Endothelial cell of hepatic sinusoid (primary cell): Measurements from ENCODE around the gene INTS6.

Experiments used
- in situ Hi-C: cut with HindIII; loops from 2 replicates; pipeline ENCODE4 v1.10.0; 2017; ENCODE audit warnings: low sequenced_read_pairs

INTS6 gene

DNA sequence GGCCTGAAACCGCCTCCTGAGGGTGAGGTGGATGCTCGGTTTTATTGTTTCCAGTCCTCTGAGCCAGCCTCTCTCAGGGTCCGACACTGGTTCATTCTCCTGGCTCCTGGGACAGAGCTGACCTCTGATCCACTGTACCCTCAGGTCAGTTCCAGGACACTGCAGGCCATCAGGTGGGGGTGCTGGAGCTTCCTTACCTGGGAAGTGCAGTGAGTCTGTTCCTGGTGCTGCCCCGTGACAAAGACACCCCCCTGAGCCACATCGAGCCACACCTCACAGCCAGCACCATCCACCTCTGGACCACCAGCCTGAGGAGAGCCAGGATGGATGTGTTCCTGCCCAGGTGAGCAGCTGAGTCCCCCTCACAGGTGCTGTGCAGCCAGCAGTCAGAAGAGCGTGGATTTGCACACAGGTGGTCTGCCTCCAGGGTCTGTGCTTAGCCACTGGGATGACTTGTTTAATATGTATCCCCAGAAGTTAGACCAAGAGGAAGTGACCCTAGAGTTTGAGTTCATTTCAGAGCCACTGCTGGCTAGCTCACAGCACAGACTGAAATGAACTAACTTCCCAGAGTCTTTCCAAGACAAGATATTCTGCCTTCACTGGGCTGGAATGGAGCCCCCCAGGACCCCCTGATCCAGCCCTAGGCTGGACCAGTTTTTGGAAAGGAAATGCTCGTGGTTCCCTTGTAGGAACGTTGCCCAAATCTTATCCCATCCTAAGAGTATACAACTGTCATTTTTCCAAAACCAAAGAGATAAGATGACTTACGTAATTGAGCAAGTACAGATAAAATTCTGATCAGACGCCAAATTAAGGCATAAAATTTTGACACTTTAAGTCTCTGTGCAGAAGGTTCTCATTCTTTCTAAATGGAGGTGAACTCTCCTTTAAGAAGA lies 104.5 kb downstream of the INTS6 start:
- in situ Hi-C loops: no loop called here

- in situ Hi-C loops: no loop called here
Measured at GRCh38 chr13:51347099-51347498, 105.7 kb downstream of the INTS6 start.

- in situ Hi-C loops: no loop called here
Measured at GRCh38 chr13:51346397-51346796, 106.4 kb downstream of the INTS6 start.

GRCh38 chr13:51343475-51343874 lies 109.4 kb downstream of the INTS6 start:
- in situ Hi-C loops: no loop called here

DNA sequence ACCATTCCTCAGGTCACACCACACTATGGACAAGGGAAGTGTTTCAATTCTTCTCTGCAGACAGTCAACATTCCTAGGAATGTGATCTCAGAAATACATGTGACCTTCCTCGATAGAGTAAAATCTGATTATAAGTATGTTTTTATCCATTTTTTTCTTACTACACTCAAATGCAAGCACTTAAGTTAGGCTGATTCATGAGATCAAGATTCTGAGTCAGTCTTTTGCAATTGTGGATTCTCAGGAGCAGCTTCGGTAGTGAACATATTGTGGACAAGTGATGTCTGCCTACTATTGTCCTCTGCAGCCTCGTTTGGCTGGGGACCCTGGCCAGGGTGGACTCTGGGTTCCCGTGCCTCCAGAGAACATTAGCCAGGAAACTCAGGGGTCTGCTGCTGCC lies 110.1 kb downstream of the INTS6 start:
- in situ Hi-C loops: no loop called here

- in situ Hi-C loops: no loop called here
Measured at GRCh38 chr13:51341791-51342190, 111.0 kb downstream of the INTS6 start.

DNA sequence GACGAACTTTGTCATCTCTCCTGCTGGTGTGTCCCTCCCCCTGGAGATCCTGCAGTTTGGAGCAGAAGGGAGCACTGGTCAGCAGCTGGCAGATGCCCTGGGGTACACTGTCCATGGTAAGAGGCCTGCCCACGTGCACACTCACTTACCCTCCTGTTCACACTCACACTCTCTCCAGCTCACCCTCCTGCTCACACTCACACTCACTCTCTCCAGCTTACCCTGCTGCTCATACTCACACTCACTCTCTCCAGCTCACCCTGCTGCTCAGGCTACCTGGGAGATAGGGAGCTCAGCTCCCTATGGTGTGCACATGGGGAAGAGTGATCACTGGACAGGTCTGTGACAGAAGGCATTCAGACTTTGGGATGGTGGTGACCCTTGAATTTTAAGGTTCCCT lies 111.6 kb downstream of the INTS6 start:
- in situ Hi-C loops: no loop called here

- in situ Hi-C loops: no loop called here
Measured at GRCh38 chr13:51339952-51340732, 112.7 kb downstream of the INTS6 start.

DNA sequence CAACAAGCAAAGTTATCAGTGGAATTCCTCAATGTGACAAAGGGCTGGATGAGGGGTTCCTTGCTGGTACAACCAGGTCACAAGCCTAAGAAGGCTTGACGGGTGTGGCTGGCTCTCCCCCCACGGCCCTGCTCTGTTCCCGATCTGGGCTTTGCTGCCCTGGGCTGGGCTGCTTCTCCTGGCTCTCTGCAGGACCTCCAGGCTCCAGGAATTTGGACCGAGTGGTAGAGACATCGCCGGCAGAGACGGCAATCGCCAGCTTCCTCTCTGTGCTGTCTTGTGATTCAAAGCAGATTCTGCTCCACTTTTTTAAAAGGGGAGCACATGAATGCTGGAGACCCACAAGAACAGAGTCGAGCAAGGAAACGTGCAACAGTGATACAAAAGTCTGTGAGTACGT lies 113.5 kb downstream of the INTS6 start, which contains the start of gene SERPINE3:
TSS of gene SERPINE3 (plus strand) at position 338 of the 400 bp plus-strand sequence. CDS start 1,401 bp downstream, outside the sequence.
- in situ Hi-C loops: no loop called here

- in situ Hi-C loops: no loop called here
Measured at GRCh38 chr13:51336746-51337145, 116.1 kb downstream of the INTS6 start.

DNA sequence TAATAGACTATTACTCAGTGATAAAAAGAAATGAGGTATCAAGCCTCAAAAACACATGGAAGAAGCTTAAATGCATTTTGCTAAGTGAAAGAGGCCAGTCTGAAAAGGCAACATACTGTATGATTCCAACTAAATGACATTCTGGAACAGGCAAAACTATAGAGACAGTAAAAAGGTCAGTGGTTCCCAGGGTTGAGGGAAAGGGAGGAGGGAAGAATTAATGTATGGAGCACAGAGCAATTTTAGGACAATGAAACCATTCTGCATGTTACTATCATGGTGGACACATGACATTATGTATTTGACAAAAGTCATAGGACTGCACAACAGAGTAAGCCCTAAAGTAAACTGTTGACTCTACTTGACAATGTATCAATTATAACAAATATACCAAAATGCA lies 119.0 kb downstream of the INTS6 start:
- in situ Hi-C loops: no loop called here

- in situ Hi-C loops: no loop called here
Measured at GRCh38 chr13:51333421-51333820, 119.4 kb downstream of the INTS6 start.

DNA sequence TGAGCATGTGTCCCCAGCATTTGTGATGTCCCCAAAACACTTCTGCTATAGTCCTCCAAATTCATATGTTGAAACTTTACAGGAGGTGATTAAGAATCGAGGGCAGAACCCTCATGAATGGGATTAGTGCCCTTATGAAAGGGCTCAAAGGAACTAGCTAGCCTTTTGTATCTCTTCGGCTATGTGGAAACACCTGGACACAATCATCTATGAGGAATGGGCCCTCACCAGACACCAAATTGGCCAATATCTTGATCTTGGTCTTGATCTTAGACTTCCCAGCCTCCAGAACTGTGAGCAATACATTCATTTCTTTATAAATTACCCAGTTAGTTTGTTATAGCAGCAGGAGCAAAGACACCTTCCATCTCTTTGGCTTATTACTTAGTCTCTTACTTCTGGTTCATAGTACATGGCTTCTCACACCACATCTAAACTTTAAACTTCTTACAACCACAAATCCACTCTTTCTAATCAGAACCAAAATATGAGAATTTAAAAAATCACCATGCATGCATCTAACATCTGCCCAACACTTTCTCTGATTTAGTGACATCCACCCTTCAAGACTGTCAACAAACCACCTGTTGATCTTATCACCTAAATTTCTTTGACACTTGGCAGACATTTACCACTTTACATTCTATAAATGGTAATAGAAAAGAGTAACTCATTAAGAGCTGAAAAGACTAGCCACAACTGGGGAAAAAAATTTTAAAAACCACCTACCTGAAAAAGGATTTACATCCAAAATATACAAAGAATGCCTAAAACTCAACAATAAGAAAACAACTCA lies 120.1 kb downstream of the INTS6 start:
- in situ Hi-C loops: no loop called here

DNA sequence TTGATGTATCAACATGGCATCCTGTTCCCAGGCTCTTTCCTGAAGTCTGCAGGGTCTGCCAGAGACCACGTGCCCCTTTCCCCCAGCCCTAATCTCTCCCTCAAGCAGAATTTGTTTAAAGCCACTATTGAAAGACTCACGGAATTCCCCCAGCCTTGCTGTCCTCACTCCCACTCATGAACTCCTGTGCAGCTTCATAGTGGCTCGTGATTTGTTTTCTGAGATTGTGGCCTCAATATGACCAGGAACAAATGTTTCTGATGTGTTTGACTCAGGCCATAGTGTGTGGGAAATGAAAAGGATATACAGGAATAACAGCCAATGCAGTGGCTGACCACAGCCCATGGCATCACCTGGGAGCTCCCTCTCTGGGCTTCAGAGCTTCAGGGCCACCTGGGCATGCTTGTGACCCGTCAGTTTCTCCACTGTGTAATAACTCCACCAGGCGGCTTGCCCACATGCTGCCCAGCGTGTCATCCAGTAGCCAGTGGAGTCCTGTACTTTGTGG lies 121.4 kb downstream of the INTS6 start:
- in situ Hi-C loops: no loop called here

GRCh38 chr13:51330791-51331190 lies 122.0 kb downstream of the INTS6 start:
- in situ Hi-C loops: no loop called here

GRCh38 chr13:51329606-51330005 lies 123.2 kb downstream of the INTS6 start:
- in situ Hi-C loops: loop anchor here (5.0 kb wide), 1 partner anchor 83 kb away; no protein-coding TSS in a partner anchor

GRCh38 chr13:51328488-51328887 lies 124.3 kb downstream of the INTS6 start:
- in situ Hi-C loops: loop anchor here (5.0 kb wide), 1 partner anchor 84 kb away; no protein-coding TSS in a partner anchor

DNA sequence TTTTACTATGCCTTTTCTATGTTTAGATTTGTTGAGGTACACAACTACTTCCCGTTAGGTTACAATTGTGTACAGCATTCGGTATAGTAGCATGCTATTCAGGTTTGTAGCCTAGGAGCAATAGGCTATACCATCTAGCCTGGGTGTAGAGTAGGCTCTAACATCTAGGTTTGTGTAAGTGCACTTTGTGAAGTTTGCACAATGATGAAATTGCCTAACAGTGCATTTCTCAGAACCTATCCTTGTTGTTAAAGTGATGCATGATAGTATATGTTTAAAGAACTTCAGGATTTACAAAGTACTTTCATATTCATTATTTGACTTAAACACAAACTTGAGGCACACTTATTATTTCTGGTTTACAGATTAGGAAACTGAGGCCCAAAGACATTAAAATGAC lies 124.9 kb downstream of the INTS6 start:
- in situ Hi-C loops: loop anchor here (5.0 kb wide), 1 partner anchor 84 kb away; no protein-coding TSS in a partner anchor

DNA sequence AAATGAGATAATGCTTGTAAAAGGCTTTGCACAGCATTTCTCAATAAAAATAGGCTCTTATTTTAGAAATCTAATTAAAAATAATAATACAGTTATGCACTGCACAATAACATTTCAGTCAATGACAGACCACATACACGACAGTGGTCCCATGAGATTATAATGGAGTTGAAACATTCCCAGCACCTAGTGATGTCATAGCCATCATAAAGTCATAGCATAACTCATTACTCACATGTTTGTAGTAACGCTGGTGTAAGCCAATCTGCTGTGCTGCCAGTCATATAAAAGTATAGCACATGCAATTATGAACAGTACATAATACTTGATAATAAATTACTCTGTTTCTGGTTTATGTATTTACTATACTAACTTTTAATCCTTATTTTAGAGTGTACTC lies 126.1 kb downstream of the INTS6 start:
- in situ Hi-C loops: loop anchor here (5.0 kb wide), 1 partner anchor 86 kb away; no protein-coding TSS in a partner anchor

GRCh38 chr13:51325837-51326236 lies 127.0 kb downstream of the INTS6 start:
- in situ Hi-C loops: loop anchor here (5.0 kb wide), 1 partner anchor 86 kb away; no protein-coding TSS in a partner anchor
